KMS-11 (cell line): ENCODE results near the gene RAVER2.

Experiments used
- H2AFZ ChIP-seq: fragments of 200-600 bp; sonication (generic); 2 replicates; pipeline ENCODE4 v1.6.1; 2016; ENCODE audit warnings: antibody characterized with exemption, mixed run types, low read depth
- H3K27ac ChIP-seq: fragments of 200-600 bp; sonication (generic); 2 replicates; pipeline ENCODE4 v1.6.1; 2016; ENCODE audit warnings: mild to moderate bottlenecking, mixed run types
- H3K27me3 ChIP-seq: fragments of 200-600 bp; sonication (generic); 2 replicates; pipeline ENCODE4 v1.6.1; 2017; ENCODE audit warnings: mild to moderate bottlenecking, low read depth, mixed run types, moderate library complexity; ENCODE audit not compliant: insufficient read depth
- H3K36me3 ChIP-seq: fragments of 200-600 bp; sonication (generic); 2 replicates; pipeline ENCODE4 v1.6.1; 2017; ENCODE audit warnings: mild to moderate bottlenecking, mixed run types; ENCODE audit not compliant: insufficient read depth
- H3K4me1 ChIP-seq: fragments of 200-600 bp; sonication (generic); 2 replicates; pipeline ENCODE4 v1.6.1; 2016; ENCODE audit warnings: mild to moderate bottlenecking, low read depth, mixed run types; ENCODE audit not compliant: poor library complexity, severe bottlenecking
- H3K4me2 ChIP-seq: fragments of 200-600 bp; sonication (generic); 2 replicates; pipeline ENCODE4 v1.7.0; 2016; ENCODE audit warnings: mild to moderate bottlenecking, mixed run types
- H3K4me3 ChIP-seq: fragments of 200-600 bp; sonication (generic); IDR thresholded peaks from 2 replicates; pipeline ENCODE4 v1.6.1; 2017; ENCODE audit warnings: low read depth, low read length, mixed read lengths; ENCODE audit not compliant: insufficient read depth
- H3K79me2 ChIP-seq: fragments of 200-600 bp; sonication (generic); 2 replicates; pipeline ENCODE4 v1.6.1; 2016; ENCODE audit warnings: low read depth, mixed run types; ENCODE audit not compliant: insufficient read depth
- H3K9ac ChIP-seq: fragments of 200-600 bp; sonication (generic); 2 replicates; pipeline ENCODE4 v1.6.1; 2016; ENCODE audit warnings: mild to moderate bottlenecking, mixed run types
- H4K20me1 ChIP-seq: fragments of 200-600 bp; sonication (generic); 2 replicates; pipeline ENCODE4 v1.6.1; 2016; ENCODE audit warnings: mild to moderate bottlenecking, mixed run types; ENCODE audit not compliant: insufficient read depth
- TF ChIP-seq, protein P1 (sequence below): fragments of 200-600 bp; sonication (generic); conservative IDR thresholded peaks from 2 replicates; pipeline ENCODE4 v1.6.1; 2017; ENCODE audit warnings: low read depth, mild to moderate bottlenecking, antibody characterized with exemption, low read length, moderate library complexity, mixed read lengths

The RAVER2 gene, protein sequence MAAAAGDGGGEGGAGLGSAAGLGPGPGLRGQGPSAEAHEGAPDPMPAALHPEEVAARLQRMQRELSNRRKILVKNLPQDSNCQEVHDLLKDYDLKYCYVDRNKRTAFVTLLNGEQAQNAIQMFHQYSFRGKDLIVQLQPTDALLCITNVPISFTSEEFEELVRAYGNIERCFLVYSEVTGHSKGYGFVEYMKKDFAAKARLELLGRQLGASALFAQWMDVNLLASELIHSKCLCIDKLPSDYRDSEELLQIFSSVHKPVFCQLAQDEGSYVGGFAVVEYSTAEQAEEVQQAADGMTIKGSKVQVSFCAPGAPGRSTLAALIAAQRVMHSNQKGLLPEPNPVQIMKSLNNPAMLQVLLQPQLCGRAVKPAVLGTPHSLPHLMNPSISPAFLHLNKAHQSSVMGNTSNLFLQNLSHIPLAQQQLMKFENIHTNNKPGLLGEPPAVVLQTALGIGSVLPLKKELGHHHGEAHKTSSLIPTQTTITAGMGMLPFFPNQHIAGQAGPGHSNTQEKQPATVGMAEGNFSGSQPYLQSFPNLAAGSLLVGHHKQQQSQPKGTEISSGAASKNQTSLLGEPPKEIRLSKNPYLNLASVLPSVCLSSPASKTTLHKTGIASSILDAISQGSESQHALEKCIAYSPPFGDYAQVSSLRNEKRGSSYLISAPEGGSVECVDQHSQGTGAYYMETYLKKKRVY

DNA sequence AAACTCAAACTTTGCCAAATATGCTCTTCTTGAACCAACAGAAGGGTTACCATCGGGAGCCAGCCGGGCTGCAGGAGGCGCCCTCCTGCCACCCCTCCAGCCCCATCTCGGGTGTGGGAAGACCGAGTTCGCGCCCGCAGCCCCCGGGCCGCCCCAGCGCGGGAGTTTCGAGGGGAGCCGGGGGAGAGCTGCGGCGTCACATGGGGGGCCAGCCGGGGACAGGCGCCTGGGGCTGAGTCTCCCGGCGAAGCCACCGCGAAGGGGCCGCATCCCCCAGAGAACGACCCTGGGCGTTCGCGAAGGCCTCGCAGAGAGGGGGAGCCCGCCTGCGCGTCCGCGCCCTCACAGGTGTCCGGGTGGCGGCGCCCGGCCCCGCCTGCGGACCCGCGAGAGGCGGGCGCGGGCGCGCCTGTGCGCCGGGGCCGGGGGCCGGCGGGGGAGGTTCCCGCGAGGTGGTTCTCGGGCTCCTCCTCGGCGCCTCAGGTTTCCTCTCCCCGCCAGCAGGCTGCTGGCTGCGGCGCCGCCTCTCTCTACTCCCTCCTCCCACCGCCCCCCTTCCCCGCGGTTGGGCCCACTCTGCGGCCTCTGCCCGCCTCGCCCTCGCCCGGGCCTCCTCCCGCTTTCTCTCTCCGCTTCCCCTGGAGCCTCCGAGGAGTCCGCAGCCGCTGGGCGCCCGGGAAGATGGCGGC, at the start of gene RAVER2:
Gene RAVER2, plus strand, starts transcription at position 584 of the 689 bp plus-strand sequence. Its CDS starts 98 bp downstream, at position 682.
- TF ChIP-seq, protein P1, sequence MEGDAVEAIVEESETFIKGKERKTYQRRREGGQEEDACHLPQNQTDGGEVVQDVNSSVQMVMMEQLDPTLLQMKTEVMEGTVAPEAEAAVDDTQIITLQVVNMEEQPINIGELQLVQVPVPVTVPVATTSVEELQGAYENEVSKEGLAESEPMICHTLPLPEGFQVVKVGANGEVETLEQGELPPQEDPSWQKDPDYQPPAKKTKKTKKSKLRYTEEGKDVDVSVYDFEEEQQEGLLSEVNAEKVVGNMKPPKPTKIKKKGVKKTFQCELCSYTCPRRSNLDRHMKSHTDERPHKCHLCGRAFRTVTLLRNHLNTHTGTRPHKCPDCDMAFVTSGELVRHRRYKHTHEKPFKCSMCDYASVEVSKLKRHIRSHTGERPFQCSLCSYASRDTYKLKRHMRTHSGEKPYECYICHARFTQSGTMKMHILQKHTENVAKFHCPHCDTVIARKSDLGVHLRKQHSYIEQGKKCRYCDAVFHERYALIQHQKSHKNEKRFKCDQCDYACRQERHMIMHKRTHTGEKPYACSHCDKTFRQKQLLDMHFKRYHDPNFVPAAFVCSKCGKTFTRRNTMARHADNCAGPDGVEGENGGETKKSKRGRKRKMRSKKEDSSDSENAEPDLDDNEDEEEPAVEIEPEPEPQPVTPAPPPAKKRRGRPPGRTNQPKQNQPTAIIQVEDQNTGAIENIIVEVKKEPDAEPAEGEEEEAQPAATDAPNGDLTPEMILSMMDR, result peak; percentile 60
- Histone ChIP-seq H3K79me2 (peaks cover 26% of the 10 kb centered on the region; the same call in 1 of the 2 replicates), H3K4me2 (peak within 1 kb of the TSS; percentile 91), H3K9ac (peak within 1 kb of the TSS; percentile 83), H4K20me1 (0 out of 2 replicates have a peak, but pooled peaks cover 8% of the 10 kb centered on the region), H3K36me3 (no peaks in the 10 kb centered on the region), H3K27ac (peak within 1 kb of the TSS; percentile 74), H2AFZ (peak within 1 kb of the TSS; percentile 91), H3K27me3 (no peaks in the 10 kb centered on the region), H3K4me3 (peak within 1 kb of the TSS; percentile 68), H3K4me1 (peaks cover 36% of the 10 kb centered on the region)

DNA sequence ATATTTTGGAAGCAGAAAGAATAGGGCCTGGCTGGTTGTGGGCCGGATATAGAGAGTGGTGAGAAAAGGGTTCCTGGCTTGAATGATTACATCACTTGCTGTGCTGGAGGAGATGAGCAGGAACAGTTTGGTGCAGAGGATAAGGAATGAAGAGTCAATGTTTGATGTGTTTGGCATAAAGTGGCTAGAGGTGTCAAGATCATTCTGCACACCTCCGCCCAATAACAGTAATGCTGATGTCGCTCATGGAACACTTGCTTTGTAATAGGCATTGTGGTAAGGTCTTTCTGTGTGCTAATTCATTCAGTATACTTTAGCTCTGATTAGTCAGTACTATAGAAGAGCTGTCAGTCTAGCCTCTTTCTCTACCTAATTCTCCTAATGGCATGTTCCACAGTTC, 48.0 kb upstream of the RAVER2 start:
- H3K79me2 ChIP-seq, result no peaks in the 10 kb centered on the region
- no peak overlapping the region for H3K4me2 ChIP-seq
- no peak overlapping the region for H3K4me3 ChIP-seq
- H3K27ac ChIP-seq, result no peak overlapping the region
- no peaks in the 10 kb centered on the region for H3K36me3 ChIP-seq
- TF ChIP-seq, protein P1, result no peak
- H3K27me3 ChIP-seq, result no peaks in the 10 kb centered on the region
- H2AFZ ChIP-seq, result no peak overlapping the region
- no peak overlapping the region for H3K9ac ChIP-seq
- no peaks in the 10 kb centered on the region for H4K20me1 ChIP-seq
- no peaks in the 10 kb centered on the region for H3K4me1 ChIP-seq

DNA sequence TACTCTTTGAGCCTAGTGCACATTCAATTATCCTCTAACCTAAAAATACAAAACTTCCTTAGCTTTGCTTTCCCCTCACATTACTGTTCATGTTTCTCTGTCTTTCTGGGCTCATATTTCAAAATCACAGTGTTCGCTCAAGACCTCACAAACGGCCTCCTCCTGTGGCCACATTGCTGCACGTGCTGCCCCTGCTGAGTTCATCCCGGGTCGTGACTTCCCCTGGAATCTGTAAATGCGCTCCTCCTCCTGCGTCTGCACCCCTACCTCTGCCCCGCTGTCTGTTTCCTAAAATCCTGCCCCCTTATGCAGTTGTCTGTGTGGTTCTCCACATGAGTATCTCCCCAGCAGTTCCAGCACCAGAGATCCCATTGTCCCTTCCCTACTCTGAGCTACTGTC, 45.5 kb upstream of the RAVER2 start:
- H3K27me3 ChIP-seq, result no peaks in the 10 kb centered on the region
- no peak overlapping the region for H3K4me3 ChIP-seq
- no peak overlapping the region for H3K9ac ChIP-seq
- no peak overlapping the region for H3K27ac ChIP-seq
- H3K4me1 ChIP-seq, result no peaks in the 10 kb centered on the region
- H3K4me2 ChIP-seq, result no peak overlapping the region
- H3K79me2 ChIP-seq, result no peaks in the 10 kb centered on the region
- H3K36me3 ChIP-seq, result no peaks in the 10 kb centered on the region
- no peak overlapping the region for H2AFZ ChIP-seq
- no peaks in the 10 kb centered on the region for H4K20me1 ChIP-seq
- TF ChIP-seq, protein P1, result no peak

DNA sequence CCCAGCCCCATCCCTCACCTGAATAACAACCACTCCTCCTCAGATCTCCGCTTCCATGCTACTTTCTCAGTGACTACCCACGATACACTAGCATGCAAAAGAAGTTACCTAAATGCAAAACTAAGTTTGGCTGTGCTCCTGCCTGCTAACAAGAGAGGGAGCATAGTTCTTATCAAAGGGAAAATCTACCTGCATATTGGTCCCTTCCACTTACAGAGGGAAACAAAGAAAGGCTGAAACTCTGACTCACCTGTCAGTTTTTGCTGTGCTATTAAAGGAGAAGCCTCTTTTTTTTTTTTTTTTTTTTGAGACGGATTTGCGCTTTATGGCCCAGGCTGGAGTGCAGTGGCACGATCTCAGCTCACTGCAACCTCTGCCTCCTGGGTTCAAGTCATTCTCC, 43.8 kb upstream of the RAVER2 start:
- Histone ChIP-seq H3K9ac (no peak overlapping the region), H3K27ac (no peak overlapping the region), H3K4me3 (no peak overlapping the region), H3K36me3 (no peaks in the 10 kb centered on the region), H4K20me1 (no peaks in the 10 kb centered on the region), H2AFZ (no peak overlapping the region), H3K79me2 (no peaks in the 10 kb centered on the region), H3K27me3 (no peaks in the 10 kb centered on the region), H3K4me2 (no peak overlapping the region), H3K4me1 (no peaks in the 10 kb centered on the region)
- TF ChIP-seq, protein P1, result no peak
